ENCODE results near the gene RNF224.
"Not testable (repeated sequence)": the region's sequence is repeated elsewhere in the genome, so short reads cannot be mapped to it uniquely, and the experiment has no call there.

The RNF224 gene

GRCh38 chr9:137241490-137242268 lies 14.4 kb downstream of the RNF224 start:
- ATAC-seq, result peak; percentile 17 to 21

- no peak for ATAC-seq
These were observed 15.2 kb downstream of the RNF224 start for GRCh38 chr9:137242269-137243203.

- ATAC-seq, result not testable (repeated sequence)
These were observed 15.9 kb downstream of the RNF224 start for GRCh38 chr9:137243266-137243625.

GRCh38 chr9:137243626-137244485 lies 16.6 kb downstream of the RNF224 start:
- ATAC-seq, result no peak

- ATAC-seq, result no peak
These were observed 17.5 kb downstream of the RNF224 start for GRCh38 chr9:137244486-137245449.

- ATAC-seq, result no peak
These were observed 18.4 kb downstream of the RNF224 start for GRCh38 chr9:137245450-137246421.

GRCh38 chr9:137247135-137247915 lies 20.0 kb downstream of the RNF224 start:
- ATAC-seq, result no peak

- ATAC-seq, result no peak
These were observed 20.5 kb downstream of the RNF224 start for GRCh38 chr9:137247916-137248175.

GRCh38 chr9:137250329-137251193 lies 23.3 kb downstream of the RNF224 start:
- no peak for ATAC-seq

GRCh38 chr9:137251194-137251461 lies 23.8 kb downstream of the RNF224 start, which contains the start of gene STPG3:
TSS of gene STPG3 (plus strand) at chr9:137251286. CDS start at chr9:137251287, 1 bp downstream.
- no peak for ATAC-seq

GRCh38 chr9:137251490-137252268 lies 24.4 kb downstream of the RNF224 start:
- no peak for ATAC-seq

GRCh38 chr9:137252555-137253506 lies 25.5 kb downstream of the RNF224 start:
- ATAC-seq, result no peak

GRCh38 chr9:137253717-137254623 lies 26.7 kb downstream of the RNF224 start:
- no peak for ATAC-seq

GRCh38 chr9:137254624-137255447 lies 27.5 kb downstream of the RNF224 start, which contains the start of gene NELFB:
TSS of gene NELFB (plus strand) at chr9:137255327.
- ATAC-seq, result peak; percentile 93 to 94

All from activated CD4-positive, CD25-positive, alpha-beta regulatory T cell treated with anti-CD3 and anti-CD28 coated beads, Interleukin-2, amount 50 U/mL, for 24 hours (primary cell).